Medulla oblongata (tissue), 1 donor: ENCODE data around the gene LYRM7.
"Not testable (repeated sequence)": the region's sequence is repeated elsewhere in the genome, so short reads cannot be mapped to it uniquely, and the experiment has no call there.

Experiments
- DNase-seq: peaks from one replicate; pipeline ENCODE4 v3.0.0-alpha.2; 2015; ENCODE audit errors: extremely low spot score

LYRM7 gene

GRCh38 chr5:131170540-131171275 lies at the start of gene LYRM7:
Gene LYRM7 (plus strand): TSS chr5:131170944. CDS start chr5:131171021, 77 bp downstream.
- DNase-seq = peak; percentile 100

GRCh38 chr5:131127244-131127643 lies 43.5 kb upstream of the LYRM7 start:
- DNase-seq = not testable (repeated sequence)

DNA sequence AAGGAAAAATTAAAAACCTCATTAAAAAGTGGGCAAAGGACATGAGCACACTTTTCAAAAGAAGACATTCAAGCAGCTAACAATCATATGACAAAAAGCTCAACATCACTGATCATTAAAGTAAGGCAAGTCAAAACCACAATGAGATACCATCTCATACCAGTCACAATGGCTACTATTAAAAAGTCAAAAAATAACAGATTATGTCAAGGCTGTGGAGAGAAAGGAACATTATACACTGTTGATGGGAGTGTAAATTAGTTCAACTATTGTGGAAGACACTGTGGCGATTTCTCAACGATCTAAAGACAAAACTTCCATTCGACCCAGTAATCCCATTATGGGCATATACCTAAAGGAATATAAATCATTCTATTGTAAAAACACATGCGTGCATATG lies 41.4 kb upstream of the LYRM7 start:
- DNase-seq = no peak

- not testable (repeated sequence) for DNase-seq
Observed at GRCh38 chr5:131133091-131133490, 37.7 kb upstream of the LYRM7 start.

DNA sequence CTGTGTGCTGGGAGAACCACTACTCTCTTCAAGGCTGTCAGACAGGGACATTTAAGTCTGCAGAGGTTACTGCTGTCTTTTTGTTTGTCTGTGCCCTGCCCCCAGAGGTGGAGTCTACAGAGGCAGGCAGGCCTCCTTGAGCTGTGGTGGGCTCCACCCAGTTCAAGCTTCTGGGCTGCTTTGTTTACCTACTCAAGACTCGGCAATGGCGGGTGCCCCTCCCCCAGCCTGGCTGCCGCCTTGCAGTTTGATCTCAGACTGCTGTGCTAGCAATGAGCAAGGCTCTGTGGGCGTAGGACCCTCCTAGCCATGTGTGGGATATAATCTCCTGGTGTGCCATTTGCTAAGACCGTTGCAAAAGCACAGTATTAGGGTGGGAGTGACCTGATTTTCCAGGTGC lies 32.3 kb upstream of the LYRM7 start:
- DNase-seq = not testable (repeated sequence)

DNA sequence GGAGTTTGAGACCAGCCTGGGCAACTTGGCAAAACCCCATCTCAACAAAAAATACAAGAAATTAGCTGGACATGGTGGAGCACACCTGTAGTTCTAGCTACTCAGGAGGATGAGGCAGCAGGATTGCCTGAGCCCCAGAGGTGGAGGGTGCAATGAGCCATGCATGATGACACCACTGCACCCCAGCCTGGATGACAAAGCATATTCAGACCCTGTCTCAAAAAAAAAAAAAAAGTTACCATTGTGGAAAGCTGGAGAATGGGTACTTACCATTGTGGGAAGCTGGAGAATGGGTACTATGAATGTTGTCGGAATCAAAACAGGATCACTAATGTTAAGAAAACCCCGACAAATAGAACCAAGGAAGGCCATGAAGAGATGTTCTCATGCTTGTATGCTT lies 31.4 kb upstream of the LYRM7 start:
- DNase-seq = no peak

- no peak for DNase-seq
Observed at GRCh38 chr5:131142970-131143617, 27.6 kb upstream of the LYRM7 start.

GRCh38 chr5:131147258-131147657 lies 23.5 kb upstream of the LYRM7 start:
- DNase-seq = no peak

DNA sequence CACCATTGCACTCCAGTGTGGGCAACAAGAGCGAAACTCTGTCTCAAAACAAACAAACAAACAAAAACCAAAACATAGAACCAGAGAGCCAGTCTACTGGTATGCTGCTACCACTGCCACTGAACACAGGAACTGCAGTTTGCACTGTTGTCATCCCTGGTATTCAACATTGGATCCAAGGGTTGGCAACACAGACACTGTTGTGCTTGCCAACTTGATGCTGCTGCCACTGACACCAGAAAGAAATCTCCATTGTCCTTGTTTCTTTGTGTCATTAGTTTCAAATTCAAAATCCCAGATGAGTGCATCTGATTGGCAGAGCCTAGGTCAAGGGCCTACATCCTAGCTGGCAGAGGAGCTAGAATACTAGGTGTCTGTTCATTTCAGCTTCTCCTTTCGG lies 21.9 kb upstream of the LYRM7 start:
- DNase-seq = peak; percentile 79

GRCh38 chr5:131150408-131150807 lies 20.3 kb upstream of the LYRM7 start:
- no peak for DNase-seq

GRCh38 chr5:131151216-131151615 lies 19.5 kb upstream of the LYRM7 start:
- no peak for DNase-seq

DNA sequence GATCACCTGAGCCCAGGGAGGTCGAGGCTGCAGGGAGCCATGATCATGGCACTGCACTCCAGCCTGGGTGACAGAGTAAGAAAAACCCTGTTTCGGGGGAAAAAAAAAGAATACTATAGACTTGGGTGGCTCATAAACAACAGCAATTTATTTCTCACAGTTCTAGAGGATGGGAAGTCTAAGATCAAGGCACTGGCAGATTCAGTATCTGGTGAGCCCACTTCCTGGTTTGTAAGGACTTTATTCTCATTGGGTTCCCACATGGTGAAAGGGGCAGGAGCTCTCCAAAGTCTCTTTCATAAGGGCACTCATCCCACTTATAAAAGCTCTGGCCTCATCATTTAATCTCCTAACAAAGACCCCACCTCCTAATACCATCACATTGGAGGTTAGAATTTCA lies 14.4 kb upstream of the LYRM7 start:
- DNase-seq = no peak

DNA sequence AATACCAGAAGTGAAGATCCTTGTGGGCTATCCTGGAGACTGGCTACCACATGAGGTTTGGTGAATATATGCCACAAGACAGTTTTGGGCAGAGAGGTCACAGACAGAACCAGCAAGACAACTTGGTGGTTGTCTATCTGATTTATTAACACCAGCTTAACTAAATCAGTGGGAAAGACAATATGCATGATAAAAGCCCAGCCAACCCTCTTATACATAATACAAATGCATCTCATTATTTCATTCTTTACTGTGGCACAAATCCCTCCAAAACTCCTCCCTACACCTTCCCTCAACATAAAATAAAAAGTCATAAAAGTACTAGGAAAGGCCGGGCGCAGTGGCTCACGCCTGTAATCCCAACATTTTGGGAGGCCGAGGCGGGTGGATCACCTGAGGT lies 13.8 kb upstream of the LYRM7 start:
- DNase-seq = no peak

DNA sequence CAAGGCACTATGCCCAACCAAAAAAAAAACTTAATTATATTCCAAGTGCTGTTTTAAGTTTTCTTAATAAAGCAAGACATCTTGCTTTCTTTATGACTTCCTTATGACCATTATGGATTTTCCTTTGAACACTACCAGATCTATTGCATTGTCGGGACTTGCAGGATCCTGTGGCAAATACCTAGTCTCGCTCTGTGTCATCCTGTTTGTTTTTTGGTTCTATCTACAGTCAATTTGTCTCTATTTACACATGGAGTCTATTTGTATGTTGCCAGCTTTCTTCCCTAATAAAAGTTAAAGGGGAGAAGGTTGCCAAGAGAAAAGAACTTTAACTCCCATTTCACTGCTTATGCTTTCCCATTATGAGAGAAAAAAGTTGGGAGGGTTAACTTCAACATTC lies 10.6 kb upstream of the LYRM7 start:
- DNase-seq = no peak

GRCh38 chr5:131163276-131164119 lies 7.2 kb upstream of the LYRM7 start:
- peak; percentile 36 for DNase-seq

- DNase-seq = peak; percentile 64
Observed at GRCh38 chr5:131164191-131165118, 6.3 kb upstream of the LYRM7 start.

GRCh38 chr5:131165119-131165727 lies 5.5 kb upstream of the LYRM7 start, which contains the start of gene HINT1:
Gene HINT1 (minus strand): TSS chr5:131165256. CDS start chr5:131165205, 51 bp downstream.
- DNase-seq = peak; percentile 94

DNA sequence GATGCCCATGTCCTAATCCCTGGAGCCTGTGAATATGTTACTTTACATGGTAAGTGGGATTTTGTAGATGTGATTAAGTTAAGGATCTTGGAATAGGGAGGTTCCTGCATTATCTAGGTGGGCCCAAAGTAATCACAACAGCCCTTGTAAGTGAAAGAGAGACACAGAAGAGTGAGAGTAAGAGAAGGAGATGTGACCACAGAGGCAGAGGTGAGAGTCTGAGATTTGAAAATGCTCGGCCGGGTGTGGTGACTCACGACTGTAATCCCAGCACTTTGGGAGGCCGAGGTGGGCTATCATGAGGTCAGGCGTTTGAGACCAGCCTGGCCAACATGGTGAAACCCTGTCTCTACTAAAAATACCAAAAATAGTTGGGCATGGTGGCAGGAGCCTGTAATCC lies 3.1 kb upstream of the LYRM7 start:
- DNase-seq = no peak

DNA sequence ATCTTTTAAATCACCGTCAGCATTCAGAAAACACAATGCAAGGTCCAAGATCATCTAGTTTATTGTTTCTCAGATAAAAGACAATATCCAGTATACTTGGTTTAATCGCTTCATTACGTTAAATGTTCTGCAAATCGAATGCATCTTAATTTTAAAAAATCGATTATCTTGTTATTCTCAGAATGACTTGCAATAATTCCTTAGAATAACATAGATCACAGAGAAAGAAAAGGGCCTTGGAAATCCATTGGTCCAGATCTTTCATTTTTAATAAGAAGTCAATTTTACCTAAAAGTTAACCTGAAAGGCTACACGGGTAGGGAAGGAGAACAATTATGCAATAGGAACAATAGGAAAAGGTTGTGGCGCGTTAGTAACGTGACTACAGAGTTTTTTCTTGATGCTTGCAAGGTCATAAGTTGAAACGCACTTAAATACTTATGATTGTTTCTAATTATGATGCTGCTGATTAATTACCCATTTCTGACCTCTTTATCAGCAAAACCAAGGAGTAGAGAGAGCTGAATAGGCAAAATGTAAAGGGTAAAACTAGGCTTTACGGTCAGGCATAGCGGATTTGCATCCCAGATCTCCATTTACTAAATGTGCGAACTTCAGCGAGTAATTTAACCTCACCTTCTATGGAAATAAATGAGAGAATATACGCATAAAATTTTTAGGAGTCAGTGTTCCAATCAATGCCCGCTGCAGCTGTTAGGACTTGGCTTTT lies 769 bp upstream of the LYRM7 start:
- DNase-seq = peak; percentile 7

GRCh38 chr5:131171276-131171810 lies 599 bp downstream of the LYRM7 start:
- no peak for DNase-seq
